Tongue (tissue), 2 donors: Measurements from ENCODE around the gene NOX1. TPM values are rescaled to one million over a fixed set of nuclear protein-coding genes. Genes with fewer than 3 reads are reported as not detected.

Experiments
- DNase-seq: peaks from one replicate; pipeline ENCODE4 v3.0.0-alpha.2; 2015
- total RNA-seq: library from RNA; depleted of rRNA; stranded (reverse); fragments of >200 nt; gene quantifications from one replicate; pipeline ENCODE4 v1.2.3, GENCODE V29; 2014

NOX1 gene
- not detected for total RNA-seq

DNA sequence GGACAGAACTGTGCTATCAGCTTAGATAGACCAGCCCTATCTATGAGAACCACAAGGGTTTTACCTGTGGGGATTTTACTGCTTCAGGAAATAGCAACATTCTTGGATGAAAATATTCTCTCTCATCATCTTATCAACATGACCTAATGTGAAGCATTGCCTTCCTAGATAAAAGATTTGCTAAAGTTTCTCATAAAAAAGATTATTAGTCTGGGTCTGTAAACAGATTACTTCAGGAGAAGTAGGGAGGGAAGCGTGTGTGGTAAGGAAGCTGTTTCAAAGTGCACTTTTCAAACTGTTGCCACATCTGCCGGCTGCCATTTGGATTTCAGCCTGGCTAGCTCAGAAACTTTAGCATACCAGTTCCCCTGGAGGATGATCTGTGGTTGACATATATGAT is at the start of gene NOX1:
Gene NOX1 (minus strand): TSS at position 35 of the 400 bp plus-strand sequence. CDS start 220 bp downstream, outside the sequence.
- DNase-seq = no peak

DNA sequence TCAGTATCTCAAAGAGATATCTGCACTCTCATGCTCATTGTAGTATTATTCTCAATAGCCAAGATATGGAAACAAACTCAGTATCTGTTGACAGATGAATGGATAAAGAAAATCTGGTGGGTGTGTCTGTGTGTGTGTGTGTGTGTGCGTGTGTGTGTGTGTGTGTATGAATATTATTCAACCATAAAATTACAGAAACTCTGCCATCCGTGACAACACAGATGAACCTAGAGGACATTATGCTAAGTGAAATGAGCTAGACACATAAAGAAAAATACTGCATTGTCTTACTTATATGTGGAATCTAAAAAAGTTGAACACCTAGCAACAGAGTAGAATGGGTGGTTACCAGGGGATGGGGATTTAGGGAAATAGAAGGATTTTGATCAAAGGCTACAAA is 41.4 kb upstream of the NOX1 start:
- DNase-seq = no peak

DNA sequence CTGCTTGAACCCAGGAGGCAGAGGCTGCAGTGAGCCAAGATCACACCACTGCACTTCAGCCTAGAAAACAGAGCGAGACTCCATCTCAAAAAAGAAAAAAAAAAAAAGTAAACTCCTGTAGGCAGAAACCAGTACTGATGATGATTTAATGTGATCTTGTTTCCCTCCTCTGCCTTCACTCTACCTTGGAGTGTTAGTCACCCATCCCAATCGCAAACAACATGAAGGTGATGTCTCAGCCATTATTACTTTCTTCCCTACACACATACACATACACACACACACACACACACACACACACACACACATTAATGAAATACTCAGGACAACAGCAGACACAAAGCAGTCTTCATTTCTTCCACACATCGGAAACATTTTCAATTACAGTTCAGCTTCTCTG is 39.0 kb upstream of the NOX1 start:
- no peak for DNase-seq

DNA sequence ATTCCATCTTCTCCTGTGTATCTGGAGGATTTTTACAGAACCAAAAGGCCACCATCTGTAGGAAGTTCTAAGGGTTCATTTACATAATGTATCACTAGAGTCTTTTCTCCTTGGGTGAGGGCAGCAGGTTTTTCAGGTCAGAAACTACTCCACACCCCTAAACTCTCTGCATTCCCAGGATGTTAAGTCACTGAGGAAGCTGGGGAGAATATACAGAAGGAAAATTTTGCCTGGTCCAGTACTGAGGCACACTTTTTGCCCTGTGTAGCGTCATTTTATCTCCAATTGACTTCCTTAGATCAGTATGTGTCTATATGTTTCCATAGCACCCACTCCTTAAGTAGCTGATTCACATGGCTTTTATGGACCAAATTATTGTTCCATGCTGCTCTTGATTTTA is 37.6 kb upstream of the NOX1 start:
- DNase-seq = no peak

DNA sequence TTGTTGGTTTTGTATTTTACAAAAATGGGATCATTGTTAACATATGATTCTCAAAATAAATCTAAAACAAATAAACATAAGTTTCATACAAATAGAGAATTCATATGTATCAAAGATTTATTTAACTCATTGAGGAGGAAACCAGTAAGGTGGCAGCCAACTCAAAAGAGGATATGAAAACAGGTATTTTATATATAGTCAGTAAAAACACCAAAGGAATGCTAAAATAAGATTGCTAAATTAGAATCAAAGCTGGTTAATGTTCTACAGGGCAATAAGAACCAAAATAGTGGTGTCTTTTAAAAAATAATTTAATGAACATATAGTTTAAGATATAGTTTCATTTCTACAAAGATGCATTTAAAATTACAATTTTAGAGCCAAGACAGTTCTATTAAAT is 31.5 kb upstream of the NOX1 start:
- DNase-seq = no peak

DNA sequence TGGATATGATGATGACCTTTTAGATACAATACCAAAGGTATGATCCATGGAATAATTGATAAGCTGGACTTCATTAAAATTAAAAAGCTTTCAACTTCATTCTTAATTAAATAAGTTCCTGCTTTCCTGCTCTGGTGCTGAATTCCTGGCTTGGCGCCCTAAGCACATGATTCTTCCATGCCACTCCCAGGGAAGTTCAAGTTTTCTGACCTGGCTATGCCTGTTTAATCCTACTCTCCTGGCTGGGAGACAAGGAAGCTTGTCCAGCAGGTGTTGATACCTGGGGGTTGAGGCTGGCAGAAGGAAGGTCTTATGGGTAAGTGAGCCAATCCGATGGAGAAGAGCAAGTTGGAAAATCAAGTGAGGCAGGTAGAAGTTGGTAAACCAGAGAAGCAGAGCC is 30.3 kb upstream of the NOX1 start:
- no peak for DNase-seq

DNA sequence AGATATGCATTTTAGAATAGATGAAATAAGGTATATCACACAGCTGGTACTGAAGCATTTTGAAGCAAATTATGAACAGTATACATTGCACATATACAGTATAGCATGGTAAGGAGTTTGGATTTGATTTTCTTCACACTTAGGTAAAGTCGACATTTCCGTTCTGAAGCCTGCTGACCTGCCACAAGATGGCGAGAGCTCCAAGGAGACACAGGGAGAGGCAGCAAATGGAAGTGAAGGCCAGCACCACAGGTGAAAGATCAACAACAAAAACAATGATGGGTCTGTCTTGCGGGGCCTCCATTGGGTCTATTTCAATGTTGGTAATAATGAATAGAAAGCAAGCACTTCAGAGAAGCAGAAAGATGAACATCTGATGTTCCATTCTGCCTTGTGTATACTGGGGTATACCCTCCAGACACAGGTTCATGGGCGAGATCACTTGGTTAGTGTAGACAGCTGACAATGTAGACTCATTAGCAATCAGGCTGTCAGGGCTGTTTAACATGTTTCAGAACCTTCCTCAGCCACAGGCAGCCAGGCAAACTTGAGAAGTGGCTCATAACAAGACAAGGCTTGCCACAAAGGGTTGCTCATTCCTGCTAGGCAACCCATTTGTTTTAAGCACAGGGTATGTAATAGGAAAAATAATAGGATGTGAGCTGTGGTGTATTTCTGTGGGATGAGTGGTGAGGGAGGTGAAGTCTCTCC is 21.4 kb upstream of the NOX1 start:
- peak; percentile 20 for DNase-seq

DNA sequence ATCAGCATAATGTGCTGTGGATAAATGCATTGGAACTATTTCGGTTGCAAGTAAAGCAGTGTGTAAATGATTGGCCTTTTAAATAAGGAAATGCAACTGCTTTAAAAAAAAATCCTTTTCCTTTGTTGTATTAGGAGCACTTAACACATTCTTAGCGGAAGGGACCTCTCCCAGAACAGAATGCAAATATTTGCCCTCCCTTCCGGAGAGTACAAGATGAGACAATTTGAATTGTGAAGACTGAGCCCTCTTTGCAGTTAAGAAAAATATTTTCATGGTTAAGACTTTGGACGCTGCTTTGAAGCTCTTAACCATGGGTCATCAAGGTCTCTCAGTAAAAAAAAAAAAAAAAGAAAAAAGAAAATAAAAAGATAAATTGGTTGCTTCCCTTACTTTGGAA is 9.5 kb upstream of the NOX1 start:
- DNase-seq = peak; percentile 5

DNA sequence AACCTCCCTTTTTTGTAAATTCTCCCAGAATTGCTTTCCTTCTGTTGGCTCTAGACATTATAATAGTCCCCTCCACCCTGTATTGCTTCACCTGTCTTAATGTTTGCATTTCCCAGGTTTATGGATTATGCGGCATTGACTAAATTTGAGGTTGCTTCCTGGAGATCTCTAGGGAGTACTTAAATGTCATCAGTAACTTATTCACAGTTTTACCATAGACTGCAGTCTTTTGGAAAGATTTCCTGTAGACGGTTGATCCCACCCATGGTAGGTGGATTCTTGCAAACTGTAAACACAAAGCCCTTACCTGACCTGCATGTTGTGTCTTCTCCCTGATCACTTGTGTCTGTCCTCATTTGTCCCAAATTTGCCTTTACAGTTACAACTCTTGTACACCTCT is 6.2 kb upstream of the NOX1 start:
- DNase-seq = no peak

DNA sequence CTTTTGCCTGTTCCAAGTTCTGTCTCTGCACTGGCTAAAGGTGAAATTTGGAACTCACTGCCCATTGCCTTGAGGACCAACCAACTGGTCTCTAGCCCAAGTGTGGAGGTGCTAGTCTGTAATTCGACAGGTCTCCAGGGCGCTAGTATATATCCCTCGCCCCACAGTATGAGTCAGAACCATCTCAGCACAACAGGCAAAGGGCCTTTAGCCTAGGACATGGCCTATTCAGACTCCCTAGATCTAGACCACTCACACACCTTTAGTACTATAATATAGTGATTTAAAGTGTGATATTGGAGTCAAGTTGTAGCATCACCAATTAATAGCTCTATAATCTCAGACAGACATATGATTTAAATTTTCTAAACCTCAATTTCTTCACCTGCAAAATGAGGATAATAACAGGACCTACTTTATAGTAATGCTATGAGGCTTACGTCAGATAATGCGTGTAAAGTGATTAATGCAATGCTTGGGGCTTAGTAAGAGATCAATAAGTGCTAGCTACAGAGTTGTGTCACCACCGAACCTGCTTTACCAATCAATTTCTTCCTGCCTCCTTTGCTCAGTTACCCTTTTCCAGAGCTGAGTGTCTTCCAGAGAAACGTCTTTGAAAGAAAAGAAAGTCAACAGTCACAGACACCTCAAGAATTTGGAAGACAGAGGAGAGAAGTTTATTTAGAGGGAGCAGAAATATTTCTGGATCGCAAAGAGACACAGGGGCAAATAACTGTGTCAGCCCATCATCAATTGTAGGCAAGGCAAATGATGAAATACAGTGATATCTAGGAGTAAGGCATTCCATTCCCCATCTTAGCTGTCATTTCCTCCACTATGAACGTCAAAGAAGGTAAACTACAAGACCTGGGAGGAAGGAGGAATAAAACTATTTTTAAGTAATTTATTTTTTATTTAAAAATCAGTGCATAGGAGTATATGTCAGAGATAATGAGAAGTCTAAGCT is 2.3 kb downstream of the NOX1 start:
- no peak for DNase-seq

DNA sequence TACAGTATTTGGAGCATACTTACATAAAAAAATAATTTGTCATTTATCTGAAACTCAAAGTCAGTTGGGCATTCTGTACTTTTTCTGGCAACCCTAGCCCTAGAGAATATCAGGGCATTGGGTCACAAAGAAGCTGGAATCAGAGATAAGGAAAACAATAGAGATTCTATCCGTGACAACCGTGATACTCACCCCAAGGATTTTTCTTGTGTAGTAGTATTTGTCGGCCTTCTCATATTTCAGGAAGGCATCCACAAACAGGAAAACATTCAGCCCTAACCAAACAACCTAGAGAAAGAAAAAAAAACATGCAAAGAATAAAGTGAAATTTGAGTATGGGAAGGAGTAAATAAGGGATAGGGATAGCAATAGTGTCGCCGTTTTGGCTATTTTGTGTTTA is 3.6 kb downstream of the NOX1 start:
- no peak for DNase-seq

DNA sequence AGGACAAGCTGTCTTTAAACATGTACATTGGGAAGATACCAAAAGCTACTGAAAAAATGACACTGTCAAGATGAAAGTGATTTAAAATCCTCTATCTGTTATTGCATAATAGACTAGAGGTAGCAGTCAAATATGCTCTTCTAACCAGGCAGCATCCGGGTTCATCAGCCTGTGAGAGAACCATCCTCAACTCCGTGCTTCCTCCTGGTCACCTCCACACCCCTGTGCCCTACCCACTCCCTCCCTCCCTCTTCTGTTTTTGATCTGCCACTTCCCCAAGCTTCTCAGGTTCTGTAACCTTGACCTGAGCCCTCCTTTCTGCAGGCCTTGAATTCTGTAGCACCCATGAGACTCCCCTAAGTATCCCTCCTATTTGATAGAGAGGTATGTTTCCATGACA is 5.9 kb downstream of the NOX1 start:
- no peak for DNase-seq

DNA sequence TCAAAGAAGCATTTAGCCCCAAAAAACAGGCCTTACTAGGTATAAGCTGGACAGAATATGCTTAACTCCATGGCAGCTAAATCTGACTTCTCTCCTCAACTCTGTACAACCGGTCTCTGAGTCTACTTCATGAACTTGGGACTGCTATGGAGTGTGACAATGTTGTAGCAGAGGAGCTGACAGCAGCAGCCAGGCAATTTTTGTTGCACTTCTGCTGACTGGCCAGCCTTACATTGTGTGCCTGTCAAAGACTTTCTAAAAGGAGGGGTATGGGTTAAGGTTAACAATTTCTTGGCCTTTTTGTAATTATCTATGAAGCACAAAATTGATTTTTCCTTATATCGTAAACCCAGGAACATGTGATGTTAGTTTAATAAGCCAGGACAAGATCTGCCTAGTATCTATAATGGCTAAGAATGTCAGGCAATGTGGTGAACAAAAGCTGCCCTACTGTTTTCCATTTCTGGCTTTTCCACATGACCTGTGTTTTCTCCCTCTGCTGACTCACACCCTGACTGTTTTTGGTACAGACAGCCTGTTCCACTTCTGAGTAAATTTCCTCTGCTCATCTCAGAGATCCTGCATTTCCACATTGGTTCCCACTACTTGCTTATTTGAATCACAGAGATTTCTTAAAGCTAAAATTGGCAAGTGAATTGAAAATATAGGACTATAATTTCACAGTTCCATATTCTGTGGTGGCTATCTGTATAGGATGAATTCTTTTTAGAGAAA is 9.3 kb downstream of the NOX1 start:
- no peak for DNase-seq

DNA sequence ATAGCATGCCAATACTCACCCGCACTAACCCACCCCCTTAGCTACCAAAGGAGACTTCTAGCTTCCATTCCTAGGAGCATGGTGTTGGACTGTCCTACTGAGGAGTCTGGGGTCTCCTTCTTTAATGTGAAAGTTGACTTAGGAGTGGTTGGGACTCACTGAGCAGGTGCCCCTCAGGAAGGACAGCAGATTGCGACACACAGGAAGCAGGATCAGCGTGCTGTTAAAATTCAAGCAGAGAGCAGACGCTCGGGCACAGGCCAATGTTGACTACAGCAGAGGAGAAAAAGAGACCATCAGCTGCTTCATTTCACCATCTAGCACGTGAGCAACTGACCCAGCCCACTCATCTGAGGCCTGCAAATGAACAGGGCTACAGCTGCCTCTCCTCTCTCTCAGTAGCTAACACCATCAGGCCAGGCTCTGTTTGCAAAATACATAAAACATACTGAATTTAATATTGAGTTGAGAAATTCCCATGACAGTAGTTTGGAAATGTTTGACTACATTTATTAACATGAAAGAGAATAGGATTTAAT is 10.8 kb downstream of the NOX1 start:
- no peak for DNase-seq

DNA sequence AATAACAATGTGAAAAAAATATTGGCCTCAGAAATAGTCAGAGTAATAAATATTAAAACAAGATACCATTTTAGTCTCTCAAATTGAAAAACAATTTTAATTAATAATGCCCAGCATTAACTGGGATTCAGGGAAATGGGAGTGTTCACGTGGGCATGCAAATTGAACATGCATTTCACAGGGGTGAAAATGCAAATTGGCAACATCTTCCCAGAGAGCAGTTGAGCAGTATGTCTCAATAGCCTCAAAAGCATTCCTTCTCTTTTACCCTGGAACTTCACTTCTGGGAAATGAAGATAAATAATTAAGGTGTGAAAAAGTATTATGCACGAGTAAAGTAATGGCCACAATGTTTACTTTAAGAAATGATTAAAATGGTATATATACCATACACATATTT is 21.3 kb downstream of the NOX1 start:
- no peak for DNase-seq

DNA sequence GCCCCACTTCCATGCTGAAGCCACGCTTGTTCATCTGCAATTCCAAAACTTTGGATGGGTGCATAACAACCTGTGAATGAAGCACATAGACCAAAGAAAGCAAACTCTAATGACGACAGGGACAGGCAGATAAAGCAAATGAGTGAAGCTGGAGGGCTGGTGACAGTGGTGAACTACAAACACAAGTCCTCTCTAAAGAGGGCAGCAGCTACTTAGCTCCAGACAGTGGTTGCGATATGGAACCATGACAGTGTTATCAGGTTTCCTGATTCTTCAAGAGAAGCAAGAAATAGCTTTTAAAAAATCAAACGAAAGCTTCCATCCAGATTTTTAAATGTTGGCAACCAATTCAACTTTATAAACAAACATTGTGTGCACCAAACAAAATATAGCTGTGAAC is 23.8 kb downstream of the NOX1 start:
- DNase-seq = no peak

DNA sequence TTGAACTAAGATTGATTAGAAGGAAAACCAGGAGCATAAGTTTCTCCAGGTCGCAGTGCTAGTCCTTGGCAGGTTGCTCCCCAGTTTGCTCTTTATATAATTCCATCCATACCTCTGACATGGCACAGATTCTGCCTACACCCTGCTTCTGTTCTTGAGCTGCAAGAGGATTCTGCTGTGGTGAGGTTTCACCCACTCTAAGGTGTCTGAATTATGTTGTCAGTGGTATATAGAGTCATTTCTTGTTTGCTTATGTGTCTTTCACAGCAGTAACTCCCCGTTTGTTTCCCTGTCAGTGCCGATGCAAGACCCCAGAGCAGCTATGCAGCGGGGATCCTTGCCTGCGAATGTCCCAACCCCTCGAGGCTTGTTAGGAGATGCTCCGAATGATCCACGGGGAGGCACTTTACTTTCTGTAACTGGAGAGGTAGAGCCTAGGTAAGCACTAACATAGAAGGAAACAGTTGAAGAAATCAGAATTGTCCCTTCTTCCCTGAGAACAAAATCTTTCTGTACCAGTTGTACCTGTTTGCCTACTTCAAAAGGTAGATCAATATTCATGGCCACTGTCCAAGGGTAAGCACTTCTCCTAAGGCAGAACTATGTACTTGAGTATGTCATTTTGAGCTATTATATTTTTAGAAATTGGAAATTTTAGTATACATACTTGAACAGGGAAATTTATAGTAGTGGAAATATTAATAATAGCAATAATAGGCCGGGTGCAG is 42.8 kb downstream of the NOX1 start:
- DNase-seq = no peak

DNA sequence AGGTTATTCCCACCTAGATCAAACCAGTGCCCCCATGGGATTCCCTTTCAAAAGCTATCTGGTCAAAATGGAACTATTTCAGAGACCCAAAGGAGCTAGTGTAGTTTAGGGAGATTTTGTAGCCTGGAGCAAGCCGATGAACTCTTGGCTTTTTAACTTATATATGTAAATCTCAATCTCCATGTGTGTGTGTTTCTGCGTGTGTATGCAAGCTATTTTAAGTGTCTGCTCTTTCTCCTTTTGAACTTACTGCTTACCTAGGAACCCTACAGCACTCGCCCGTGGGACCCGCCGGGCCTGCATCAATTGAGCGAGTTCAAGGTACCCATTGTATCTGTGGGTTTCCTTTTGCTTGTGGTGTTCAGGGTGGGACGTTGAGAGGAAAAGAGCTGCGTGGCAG is 43.6 kb downstream of the NOX1 start:
- DNase-seq = no peak

DNA sequence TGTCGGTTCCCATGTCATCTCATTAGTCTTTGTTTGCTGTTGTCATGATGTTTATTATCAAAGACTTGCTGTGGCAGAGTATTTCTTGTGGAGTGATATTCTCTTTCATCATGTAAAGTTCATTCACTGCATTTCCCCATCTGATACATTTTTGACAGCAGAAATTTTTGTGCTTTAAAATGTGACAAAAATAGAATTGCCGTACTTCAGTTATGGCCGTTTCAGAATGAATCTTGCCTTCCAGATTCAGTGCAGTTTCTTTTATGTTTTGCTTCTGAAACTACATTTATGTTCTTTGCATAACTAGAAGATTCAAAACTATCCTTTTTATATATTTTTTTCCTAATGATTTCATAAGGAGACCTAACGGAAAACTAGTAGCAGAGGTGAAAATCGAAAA is 44.0 kb downstream of the NOX1 start:
- no peak for DNase-seq

DNA sequence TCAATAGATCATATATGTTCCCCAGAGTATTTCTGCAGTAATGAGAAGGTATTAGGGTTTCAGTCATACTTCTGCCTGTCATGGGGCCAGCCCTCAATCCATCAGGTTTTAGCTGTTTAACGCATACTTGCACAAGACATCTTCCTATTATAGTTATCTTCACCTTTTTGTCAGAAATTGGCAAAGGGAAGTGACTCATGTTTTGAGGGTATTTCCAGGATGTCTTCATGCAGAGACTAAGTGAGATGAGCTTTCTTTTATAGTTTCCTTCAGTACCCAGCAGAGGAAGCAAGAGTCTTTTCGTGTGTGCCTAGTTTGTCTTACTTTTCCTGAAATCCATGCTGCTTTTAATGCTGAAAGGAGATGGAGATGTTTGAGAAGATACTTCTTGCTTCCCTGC is 44.4 kb downstream of the NOX1 start:
- no peak for DNase-seq

DNA sequence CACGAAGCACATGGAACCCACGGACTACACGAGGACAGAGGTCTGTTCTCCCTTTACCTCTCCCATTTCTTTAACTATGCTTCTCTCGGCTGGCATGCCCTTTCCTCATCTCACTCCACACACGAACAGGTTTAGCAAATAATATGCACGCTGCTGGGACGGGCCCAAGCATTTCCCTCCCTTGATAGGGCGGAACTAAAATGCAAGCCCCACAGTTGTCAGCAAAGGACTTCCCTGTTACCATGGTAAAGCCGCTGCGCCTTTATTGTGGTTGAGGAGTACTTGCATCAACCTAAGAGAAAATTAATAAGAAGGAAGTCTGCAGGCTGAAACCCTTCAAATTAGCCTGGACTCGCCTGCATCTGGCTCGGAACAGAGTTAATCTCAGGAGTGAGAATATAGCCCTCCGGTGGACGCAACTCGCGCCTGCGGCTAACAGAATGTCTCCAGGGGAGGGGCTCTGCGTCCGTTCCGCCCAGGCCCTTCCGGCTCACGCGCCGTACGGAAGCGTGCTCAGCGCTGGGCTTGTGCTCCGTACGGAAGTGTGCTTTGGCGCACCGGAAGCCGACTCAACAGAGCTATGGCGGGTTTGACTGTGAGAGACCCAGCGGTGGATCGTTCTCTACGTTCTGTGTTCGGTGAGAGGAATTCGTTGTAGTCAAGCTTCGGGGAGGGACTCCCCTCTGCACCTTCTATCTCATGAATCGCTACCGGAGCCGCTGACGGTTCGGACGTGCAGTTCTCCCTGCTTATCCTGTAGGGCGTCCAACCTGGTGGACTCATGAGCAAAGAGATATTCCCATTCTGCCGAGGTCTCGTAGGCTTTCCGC is 54.1 kb downstream of the NOX1 start, which contains the start of gene CSTF2:
Gene CSTF2 (plus strand): TSS at position 555 of the 830 bp plus-strand sequence. CDS start 26 bp downstream, at position 581.
- peak; percentile 91 for DNase-seq
